ENCODE measurements around the gene ETF1. TPM values are rescaled to one million over a fixed set of nuclear protein-coding genes. Genes with fewer than 3 reads are reported as not detected.
A peak's percentile ranks its signal among the peaks of the same experiment; 100 is the strongest.
"Not testable (repeated sequence)": the region's sequence is repeated elsewhere in the genome, so short reads cannot be mapped to it uniquely, and the experiment has no call there.

ETF1 gene
- total RNA-seq, 1 donor from 2014 or later = 102 TPM

DNA sequence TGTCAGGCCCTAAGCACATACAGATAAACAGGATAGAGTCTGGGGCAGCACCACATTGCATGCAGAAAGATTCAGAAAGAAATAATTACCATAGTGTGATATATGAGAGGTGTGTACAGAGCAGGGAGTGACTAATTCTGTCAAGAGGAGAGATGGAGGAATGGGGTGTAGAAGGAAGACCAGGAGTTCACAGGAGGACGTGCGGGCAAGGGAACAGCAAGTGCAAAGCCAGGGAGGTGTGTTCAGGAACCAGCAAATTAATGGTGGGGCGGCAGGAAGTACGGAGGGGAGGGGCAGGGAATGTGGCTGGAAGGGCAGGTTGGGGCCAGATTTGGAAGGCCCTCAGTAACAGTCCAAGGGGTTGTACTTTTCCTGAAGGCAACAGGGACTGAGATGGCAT lies 60.4 kb downstream of the ETF1 start:
- no peak for DNase-seq

DNA sequence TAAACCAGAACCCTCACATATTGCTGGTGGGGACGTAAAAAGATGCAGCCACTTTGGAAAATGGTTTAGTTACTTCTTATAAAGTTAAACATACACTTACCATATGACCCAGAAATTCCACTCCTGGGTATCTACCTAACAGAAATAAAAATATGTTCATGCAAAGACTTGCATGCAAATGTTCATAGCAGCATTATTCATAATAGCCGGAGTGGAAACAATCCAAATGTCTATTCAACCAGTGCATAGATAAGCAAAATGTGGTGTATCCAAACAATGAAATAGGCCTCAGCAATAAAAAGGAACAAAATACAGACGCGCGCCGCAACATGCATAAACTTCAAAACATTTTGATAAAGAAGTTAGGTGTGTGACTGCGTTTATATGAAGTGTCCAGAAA lies 66.1 kb downstream of the ETF1 start:
- no peak for DNase-seq

DNA sequence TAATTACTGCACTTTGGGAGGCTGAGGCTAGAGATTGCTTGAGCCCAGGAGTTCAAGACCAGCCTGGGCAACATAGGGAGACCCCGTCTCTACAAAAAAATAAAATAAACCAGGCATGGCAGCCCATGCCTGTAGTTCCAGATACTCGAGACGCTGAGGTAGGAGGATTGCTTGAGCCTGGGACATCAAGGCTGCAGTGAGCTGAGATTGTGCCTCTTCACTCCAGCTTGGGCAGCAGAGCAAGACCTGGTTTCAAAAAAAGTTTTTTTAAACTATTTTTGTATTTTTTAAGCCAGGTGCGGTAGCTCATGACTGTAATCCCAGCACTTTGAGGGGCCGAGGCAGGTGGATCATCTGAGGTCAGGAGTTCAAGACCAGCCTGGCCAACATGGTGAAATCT lies 69.9 kb downstream of the ETF1 start:
- DNase-seq = not testable (repeated sequence)

DNA sequence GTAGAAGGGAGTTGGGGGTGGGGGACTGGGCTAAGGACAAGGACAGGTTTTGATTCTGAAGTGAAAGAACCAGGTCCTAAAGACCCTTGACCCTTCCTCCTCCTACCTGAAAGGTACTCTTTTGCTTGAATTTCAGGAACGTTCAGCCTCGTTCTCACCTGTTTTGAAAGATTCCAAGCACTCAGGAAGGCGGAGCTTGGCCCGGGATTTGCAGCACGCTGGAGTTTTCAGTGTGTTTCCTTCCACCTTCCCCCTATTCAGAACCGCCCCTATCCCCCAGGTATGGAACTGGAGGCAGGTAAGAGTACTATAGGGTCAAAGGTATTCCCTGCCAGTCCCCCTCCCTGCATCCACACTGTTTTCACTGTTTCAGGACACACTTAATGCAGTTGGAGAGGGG lies 70.7 kb downstream of the ETF1 start:
- no peak for DNase-seq

DNA sequence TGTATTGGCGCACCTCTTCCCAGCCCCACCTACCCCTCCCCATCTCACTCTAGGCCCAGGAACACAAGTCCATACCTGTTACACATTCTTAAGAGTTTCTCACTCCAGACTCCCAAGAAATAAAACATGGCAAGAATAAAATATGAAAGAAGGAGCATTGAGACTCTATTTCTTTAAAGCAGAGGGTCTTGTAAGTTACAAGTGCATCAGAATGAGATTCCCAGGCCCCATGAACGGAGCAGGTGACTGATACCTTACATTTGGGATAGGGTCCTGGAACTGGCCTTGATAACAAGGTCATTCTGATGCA lies 72.0 kb downstream of the ETF1 start:
- no peak for DNase-seq

DNA sequence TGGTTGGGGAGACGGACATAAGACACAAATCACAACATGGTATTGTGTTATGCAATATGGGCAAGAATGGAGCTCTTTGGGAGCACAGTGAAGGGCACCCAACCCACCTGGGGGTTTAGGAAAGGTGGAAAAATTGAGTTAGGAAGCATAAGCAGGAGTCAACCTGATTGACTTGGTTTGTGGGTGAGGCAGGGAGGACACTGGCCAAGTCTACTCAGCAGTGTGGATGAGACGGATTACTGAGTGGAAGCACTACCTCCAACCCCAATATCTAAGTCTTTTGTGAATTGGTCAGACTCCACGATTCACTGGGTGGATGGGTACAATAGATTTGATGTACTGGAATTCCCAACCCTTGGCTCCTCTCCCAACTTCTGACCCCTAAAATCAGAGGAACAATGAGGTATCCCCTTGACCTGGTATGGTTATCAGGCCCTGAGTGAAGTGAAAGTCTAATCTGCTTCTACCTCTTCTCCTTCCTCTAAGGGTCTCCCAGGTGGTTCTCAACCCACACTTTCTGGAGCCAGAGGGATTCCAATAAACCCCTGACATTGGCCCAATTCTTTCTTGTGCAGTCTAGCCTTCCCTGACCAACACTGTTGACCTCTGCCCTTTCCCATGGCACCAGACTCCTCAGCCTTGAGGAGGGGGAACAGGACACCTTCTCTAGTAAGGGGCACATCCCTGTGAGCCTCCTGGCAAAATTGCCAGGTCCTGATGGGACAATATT lies 72.5 kb downstream of the ETF1 start:
- no peak for DNase-seq

DNA sequence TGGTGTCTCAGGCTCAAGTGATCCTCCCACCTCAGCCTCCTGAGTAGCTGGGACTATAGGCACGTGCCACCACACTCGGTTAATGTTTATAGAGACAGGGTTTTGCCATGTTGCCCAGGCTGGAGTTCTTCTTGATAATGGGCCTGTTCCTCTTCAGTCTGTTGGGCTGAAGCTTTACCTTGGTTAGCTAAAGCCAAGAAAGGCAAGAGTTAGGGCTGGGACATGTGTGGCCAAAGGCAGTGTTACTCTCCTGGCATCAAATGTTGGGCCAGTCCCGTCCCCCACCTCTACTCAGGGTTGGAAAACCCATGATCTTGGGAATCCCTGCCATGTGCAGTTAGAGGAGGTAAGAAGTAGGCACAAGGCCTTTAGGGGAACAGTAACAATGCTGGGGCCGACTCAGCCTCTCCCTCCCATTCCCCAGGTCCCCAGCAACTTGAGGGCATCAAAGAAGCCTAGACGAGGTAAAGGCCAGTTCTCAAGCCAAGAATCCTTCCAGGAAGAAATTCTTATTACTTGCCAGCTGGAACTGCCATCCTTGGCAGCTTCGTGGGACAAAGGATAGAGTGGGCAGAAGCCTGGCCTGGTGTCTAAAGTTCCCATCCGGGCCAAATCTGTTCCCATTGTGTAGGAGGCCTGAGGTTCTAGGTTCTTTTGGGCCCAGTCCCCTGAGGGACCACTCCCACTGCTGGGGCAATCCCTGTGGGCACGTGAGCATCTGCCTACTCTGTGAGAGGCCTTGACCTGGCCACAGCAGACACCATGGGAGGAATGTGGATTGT lies 73.3 kb downstream of the ETF1 start:
- DNase-seq = peak; percentile 60

DNA sequence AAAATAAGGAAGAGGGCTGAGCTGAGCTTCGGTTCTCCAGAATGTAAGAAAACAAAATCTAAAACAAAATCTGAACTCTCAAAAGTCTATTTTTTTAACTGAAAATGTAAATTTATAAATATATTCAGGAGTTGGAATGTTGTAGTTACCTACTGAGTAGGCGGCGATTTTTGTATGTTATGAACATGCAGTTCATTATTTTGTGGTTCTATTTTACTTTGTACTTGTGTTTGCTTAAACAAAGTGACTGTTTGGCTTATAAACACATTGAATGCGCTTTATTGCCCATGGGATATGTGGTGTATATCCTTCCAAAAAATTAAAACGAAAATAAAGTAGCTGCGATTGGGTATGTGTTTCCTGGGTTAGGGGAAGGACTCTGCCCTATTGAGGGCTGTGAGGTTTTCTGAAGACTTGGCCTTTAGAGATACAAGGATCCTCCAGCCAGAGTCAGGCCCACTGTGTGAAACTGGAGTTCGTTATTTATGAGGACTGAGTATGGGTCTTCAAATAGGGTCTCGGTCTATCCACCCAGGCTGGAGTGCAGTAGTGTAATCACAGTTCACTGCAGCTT lies 74.0 kb downstream of the ETF1 start:
- no peak for DNase-seq

DNA sequence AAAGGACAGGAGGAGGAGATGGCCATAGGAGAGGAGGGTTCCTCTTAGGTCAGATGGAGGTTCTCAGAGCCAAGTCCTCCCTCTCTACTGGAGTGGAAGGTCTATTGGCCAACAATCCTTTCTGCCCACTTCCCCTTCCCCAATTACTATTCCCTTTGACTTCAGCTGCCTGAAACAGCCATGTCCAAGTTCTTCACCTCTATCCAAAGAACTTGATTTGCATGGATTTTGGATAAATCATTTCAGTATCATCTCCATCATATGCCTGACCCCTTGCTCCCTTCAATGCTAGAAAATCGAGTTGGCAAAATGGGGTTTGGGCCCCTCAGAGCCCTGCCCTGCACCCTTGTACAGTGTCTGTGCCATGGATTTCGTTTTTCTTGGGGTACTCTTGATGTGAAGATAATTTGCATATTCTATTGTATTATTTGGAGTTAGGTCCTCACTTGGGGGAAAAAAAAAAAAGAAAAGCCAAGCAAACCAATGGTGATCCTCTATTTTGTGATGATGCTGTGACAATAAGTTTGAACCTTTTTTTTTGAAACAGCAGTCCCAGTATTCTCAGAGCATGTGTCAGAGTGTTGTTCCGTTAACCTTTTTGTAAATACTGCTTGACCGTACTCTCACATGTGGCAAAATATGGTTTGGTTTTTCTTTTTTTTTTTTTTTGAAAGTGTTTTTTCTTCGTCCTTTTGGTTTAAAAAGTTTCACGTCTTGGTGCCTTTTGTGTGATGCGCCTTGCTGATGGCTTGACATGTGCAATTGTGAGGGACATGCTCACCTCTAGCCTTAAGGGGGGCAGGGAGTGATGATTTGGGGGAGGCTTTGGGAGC lies 74.7 kb downstream of the ETF1 start:
- DNase-seq = no peak

DNA sequence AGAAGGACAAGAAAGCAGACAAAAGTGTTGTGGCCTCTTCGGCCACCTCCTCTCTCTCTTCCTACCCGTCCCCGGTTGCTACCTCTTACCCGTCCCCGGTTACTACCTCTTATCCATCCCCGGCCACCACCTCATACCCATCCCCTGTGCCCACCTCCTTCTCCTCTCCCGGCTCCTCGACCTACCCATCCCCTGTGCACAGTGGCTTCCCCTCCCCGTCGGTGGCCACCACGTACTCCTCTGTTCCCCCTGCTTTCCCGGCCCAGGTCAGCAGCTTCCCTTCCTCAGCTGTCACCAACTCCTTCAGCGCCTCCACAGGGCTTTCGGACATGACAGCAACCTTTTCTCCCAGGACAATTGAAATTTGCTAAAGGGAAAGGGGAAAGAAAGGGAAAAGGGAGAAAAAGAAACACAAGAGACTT lies 75.3 kb downstream of the ETF1 start:
- DNase-seq = no peak

DNA sequence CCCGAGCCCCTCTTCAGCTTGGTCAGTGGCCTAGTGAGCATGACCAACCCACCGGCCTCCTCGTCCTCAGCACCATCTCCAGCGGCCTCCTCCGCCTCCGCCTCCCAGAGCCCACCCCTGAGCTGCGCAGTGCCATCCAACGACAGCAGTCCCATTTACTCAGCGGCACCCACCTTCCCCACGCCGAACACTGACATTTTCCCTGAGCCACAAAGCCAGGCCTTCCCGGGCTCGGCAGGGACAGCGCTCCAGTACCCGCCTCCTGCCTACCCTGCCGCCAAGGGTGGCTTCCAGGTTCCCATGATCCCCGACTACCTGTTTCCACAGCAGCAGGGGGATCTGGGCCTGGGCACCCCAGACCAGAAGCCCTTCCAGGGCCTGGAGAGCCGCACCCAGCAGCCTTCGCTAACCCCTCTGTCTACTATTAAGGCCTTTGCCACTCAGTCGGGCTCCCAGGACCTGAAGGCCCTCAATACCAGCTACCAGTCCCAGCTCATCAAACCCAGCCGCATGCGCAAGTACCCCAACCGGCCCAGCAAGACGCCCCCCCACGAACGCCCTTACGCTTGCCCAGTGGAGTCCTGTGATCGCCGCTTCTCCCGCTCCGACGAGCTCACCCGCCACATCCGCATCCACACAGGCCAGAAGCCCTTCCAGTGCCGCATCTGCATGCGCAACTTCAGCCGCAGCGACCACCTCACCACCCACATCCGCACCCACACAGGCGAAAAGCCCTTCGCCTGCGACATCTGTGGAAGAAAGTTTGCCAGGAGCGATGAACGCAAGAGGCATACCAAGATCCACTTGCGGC lies 75.9 kb downstream of the ETF1 start:
- DNase-seq = no peak

DNA sequence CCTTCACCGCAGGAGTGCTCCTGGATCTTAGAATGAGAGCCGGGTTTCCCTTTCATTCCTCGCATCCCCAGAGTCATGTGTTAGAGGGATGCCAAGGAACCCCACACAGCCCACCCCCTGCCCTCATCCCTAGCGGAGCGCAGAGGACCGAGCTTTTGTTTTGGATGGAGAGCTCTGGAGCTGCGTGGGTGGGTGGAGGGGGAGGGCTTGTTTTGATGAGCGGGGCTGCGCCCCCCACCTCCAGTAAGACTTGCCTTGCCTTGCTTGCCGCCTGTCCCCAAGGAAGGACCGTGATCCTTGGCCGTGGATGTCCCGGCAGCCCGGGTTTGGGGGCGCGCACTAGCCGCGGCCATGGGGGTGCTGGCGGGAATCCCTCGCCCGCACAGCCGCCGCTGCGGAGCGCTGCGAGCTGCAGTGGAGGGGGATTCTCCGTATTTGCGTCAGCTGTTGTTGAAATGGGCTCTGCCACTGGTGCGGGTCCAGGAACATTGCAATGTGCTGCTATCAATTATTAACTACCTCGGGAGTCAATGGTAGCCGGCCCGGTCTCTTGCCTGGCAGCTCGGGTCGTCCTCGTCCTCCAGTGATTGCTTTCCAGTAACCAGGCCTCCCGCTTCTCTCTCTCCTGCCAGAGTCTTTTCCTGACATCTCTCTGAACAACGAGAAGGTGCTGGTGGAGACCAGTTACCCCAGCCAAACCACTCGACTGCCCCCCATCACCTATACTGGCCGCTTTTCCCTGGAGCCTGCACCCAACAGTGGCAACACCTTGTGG lies 76.7 kb downstream of the ETF1 start:
- DNase-seq = no peak

DNA sequence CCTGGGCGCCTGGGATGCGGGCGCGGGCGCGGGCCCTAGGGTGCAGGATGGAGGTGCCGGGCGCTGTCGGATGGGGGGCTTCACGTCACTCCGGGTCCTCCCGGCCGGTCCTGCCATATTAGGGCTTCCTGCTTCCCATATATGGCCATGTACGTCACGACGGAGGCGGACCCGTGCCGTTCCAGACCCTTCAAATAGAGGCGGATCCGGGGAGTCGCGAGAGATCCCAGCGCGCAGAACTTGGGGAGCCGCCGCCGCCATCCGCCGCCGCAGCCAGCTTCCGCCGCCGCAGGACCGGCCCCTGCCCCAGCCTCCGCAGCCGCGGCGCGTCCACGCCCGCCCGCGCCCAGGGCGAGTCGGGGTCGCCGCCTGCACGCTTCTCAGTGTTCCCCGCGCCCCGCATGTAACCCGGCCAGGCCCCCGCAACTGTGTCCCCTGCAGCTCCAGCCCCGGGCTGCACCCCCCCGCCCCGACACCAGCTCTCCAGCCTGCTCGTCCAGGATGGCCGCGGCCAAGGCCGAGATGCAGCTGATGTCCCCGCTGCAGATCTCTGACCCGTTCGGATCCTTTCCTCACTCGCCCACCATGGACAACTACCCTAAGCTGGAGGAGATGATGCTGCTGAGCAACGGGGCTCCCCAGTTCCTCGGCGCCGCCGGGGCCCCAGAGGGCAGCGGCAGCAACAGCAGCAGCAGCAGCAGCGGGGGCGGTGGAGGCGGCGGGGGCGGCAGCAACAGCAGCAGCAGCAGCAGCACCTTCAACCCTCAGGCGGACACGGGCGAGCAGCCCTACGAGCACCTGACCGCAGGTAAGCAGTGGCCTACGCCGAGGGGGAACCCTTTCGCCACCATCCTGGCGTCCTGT lies 77.5 kb downstream of the ETF1 start, which contains the start of gene EGR1:
Gene EGR1 (plus strand): TSS at position 219 of the 864 bp plus-strand sequence. CDS start 283 bp downstream, at position 502.
- DNase-seq = peak; percentile 93

DNA sequence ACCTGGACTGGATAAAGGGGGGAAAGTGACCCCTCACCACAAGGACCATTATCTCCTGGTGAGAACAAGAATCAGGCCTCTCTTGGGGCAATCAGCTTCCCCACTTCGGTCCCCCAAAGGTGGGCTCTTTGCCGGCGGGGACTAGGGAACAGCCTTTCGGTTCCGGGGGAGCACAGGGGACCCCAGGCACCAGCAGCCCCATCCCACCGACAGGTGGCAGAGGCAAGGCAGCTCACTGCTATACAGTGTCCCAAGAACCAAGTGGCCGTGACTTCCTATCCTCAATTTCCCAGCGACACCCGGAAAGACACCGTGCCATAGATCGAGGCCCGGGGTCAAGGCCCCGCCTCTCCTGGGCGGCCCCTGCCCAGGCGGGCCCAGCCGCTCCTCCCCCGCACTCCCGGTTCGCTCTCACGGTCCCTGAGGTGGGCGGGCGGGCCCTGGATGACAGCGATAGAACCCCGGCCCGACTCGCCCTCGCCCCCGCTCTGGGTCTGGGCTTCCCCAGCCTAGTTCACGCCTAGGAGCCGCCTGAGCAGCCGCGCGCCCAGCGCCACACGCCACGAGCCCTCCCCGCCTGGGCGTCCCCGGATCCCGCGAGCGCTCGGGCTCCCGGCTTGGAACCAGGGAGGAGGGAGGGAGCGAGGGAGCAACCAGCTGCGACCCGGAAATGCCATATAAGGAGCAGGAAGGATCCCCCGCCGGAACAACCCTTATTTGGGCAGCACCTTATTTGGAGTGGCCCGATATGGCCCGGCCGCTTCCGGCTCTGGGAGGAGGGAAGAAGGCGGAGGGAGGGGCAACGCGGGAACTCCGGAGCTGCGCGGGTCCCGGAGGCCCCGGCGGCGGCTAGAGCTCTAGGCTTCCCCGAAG lies 78.4 kb downstream of the ETF1 start:
- DNase-seq = peak; percentile 98

DNA sequence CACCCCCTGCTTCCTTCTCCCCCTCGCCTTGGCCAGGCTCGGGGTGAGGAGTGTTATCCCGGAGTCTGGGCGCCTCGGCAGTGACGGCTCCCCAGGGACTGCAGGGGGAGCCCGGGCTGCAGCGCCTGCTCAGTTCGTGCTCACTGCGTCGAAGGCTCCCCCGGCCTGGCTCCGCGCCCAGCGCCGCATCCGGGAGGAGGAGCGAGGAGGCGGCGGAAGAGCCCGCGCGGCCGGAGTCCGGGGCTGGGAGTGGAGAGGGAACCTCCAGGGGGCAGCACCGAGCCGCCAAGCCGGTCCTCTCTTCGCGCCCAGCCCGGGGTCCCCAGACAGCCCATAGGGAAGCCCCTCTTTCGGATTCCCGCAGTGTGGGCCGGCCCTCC lies 79.0 kb downstream of the ETF1 start:
- DNase-seq = peak; percentile 97

DNA sequence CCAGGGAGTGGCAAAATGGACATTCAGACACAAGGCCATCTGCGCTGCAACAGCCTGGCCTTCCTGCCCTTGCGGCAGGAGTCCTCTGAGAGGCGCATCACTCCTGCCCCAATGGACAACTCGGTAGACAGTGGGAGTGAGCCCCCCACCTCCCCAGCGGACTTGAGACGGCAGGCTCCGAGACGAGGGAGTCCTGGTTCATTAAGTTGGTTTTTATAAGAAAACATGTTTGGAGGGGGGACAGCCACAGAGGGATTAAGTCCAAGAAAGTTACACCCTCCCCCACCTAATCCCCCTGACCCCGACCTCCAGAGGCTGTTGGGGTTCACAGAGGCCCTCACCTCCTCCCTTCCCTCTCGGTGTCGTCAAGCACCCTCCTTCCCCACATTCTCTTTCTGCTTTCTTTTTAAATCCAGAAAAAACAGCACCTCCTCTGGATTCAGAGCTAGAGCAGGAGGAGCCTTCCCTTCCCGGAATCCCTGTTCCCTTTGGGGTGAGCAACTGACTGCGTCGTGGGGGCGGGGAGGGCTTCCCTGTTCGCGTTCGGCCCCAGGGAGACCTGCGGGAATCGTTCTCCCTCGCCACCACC lies 79.5 kb downstream of the ETF1 start:
- no peak for DNase-seq

DNA sequence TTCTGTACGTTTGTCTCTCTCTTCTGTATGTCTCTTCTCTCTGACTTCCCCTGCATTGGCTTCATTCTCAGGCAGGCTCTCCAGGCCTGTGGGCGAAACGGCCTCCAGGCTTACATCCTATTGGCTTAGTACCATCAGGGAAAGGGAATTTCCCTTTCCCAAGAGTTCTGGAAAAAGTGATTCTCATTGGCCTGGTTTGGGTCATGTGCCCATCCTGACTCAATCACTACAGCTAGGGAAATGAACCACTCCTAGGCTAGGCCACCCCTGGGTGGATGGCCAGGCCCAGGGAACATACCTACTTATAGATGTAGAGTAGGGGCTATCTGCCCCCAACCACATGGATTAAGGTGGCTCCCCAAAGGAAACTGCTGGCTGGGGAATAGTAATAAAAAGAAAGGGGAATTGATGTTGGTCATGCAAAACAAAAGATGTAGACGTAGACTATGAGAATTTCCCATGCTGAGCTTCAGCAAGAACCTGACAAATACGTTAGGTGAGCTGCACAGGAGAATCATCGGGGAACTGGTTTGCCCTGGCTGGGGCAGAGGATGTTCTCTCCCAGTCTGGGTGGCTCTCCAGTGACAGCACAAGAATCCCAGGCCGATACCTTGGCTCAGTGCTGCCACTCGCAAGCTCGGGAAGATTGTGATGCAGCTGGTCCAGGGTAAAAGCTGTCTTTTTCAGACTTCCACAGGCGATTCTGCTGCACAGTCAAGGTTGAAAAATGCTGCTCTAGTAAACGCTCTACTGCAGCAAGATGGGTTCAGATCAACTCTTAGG lies 81.5 kb downstream of the ETF1 start:
- peak; percentile 76 for DNase-seq
